Myocyte (in vitro differentiated cells): ENCODE data around the gene CEL. TPM values are rescaled to one million over a fixed set of nuclear protein-coding genes. Genes with fewer than 3 reads are reported as not detected.
"Not testable (repeated sequence)": the region's sequence is repeated elsewhere in the genome, so short reads cannot be mapped to it uniquely, and the experiment has no call there.

Experiments
- DNase-seq: peaks from one replicate; pipeline ENCODE4 v3.0.0-alpha.2; 2012; ENCODE audit warnings: low read depth
- total RNA-seq: library from RNA; depleted of rRNA; stranded (reverse); fragments of >200 nt; gene quantifications from 2 replicates; pipeline ENCODE4 v1.2.3, GENCODE V29; 2014

The CEL gene
- total RNA-seq, 1 donor from 2014 or later: 0.67 TPM

- no peak for DNase-seq
These were observed 1.9 kb downstream of the CEL start for GRCh38 chr9:133063500-133064231.

DNA sequence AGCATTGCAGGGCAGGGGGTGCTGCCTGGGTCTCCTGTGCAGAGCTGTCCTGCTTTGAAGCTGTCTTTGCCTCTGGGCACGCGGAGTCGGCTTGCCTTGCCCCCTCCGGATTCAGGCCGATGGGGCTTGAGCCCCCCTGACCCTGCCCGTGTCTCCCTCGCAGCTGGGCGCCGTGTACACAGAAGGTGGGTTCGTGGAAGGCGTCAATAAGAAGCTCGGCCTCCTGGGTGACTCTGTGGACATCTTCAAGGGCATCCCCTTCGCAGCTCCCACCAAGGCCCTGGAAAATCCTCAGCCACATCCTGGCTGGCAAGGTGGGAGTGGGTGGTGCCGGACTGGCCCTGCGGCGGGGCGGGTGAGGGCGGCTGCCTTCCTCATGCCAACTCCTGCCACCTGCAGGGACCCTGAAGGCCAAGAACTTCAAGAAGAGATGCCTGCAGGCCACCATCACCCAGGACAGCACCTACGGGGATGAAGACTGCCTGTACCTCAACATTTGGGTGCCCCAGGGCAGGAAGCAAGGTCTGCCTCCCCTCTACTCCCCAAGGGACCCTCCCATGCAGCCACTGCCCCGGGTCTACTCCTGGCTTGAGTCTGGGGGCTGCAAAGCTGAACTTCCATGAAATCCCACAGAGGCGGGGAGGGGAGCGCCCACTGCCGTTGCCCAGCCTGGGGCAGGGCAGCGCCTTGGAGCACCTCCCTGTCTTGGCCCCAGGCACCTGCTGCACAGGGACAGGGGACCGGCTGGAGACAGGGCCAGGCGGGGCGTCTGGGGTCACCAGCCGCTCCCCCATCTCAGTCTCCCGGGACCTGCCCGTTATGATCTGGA, 2.7 kb downstream of the CEL start:
- no peak for DNase-seq

DNA sequence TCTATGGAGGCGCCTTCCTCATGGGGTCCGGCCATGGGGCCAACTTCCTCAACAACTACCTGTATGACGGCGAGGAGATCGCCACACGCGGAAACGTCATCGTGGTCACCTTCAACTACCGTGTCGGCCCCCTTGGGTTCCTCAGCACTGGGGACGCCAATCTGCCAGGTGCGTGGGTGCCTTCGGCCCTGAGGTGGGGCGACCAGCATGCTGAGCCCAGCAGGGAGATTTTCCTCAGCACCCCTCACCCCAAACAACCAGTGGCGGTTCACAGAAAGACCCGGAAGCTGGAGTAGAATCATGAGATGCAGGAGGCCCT, 3.2 kb downstream of the CEL start:
- no peak for DNase-seq

- DNase-seq: no peak
These were observed 4.6 kb downstream of the CEL start for GRCh38 chr9:133066181-133066983.

GRCh38 chr9:133067006-133067405, 5.2 kb downstream of the CEL start:
- DNase-seq: no peak

DNA sequence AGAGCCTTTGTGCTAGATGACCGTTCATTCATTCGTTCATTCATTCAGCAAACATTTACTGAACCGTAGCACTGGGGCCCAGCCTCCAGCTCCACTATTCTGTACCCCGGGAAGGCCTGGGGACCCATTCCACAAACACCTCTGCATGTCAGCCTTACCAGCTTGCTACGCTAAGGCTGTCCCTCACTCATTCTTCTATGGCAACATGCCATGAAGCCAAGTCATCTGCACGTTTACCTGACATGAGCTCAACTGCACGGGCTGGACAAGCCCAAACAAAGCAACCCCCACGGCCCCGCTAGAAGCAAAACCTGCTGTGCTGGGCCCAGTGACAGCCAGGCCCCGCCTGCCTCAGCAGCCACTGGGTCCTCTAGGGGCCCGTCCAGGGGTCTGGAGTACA, 6.0 kb downstream of the CEL start:
- no peak for DNase-seq

GRCh38 chr9:133068431-133068830, 6.7 kb downstream of the CEL start:
- DNase-seq: not testable (repeated sequence)

GRCh38 chr9:133070500-133070961, 8.8 kb downstream of the CEL start:
- not testable (repeated sequence) for DNase-seq

GRCh38 chr9:133070985-133071384, 9.2 kb downstream of the CEL start:
- DNase-seq: not testable (repeated sequence)

DNA sequence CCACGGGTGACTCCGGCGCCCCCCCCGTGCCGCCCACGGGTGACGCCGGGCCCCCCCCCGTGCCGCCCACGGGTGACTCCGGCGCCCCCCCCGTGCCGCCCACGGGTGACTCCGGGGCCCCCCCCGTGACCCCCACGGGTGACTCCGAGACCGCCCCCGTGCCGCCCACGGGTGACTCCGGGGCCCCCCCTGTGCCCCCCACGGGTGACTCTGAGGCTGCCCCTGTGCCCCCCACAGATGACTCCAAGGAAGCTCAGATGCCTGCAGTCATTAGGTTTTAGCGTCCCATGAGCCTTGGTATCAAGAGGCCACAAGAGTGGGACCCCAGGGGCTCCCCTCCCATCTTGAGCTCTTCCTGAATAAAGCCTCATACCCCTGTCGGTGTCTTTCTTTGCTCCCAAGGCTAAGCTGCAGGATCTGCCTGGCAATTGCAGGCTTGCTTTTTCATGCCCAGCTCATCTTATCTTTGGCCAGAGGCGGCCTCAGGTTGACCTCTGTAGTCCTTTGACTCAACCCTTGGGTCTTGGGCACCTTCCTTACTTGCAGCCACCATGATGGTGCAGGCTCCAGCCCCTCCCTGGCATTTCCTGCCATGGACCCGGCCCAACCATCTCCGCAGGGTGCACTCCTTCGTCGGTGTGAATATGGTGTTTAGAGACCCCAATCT, 9.8 kb downstream of the CEL start:
- DNase-seq: no peak

DNA sequence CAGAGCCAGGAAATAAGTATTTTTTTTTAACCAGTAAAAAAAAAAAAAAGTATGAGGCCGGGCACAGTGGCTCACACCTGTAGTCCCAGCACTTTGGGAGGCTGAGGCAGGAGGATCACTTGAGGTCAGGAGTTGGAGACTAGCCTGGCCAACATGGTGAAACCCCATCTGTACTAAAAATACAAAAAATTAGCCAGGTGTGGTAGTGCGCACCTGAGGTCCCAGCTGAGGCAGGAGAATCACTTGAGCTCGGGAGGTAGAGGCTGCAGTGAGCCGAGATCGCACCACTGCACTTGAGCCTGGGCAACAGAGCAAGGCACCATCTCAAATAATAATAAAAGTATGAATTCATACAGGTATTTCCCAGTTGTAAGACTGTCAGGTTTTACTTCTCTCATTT, 10.4 kb downstream of the CEL start:
- not testable (repeated sequence) for DNase-seq

GRCh38 chr9:133073086-133074014, 11.6 kb downstream of the CEL start:
- DNase-seq: no peak

- peak; percentile 29 for DNase-seq
These were observed 12.4 kb downstream of the CEL start for GRCh38 chr9:133074111-133074651.

- peak; percentile 39 for DNase-seq
These were observed 14.3 kb downstream of the CEL start for GRCh38 chr9:133075925-133076630.

GRCh38 chr9:133076691-133077090, 14.9 kb downstream of the CEL start:
- DNase-seq: no peak

GRCh38 chr9:133078486-133078885, 16.7 kb downstream of the CEL start:
- DNase-seq: no peak

DNA sequence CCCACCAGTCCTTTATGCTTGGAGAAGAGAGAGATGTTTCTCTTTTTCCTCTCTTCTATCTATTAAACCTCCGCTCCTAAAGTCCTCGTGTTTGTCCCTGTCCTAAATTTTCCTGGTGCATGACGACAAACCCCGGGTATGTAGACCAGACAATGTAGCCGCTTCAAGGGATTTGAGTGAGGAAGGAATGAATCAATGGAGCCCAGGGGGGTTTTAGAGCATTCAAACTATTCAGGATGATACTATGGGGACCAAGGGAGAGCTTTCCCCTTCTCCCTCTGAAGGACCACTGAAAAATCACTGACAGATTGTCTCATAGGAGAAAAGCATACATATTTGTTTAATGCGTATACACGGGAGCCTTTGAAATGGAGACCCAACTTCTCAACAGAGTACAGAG, 18.4 kb downstream of the CEL start:
- no peak for DNase-seq

- not testable (repeated sequence) for DNase-seq
These were observed 19.3 kb downstream of the CEL start for GRCh38 chr9:133080786-133081779.
